NB4 (cell line): ENCODE measurements around the gene PIGL.

Experiments
- DNase-seq: peaks from one replicate; pipeline ENCODE4 v3.0.0; 2010; ENCODE audit warnings: low read depth
- H3K4me3 ChIP-seq: one replicate; pipeline ENCODE4 v1.5.1; 2011; ENCODE audit warnings: mild to moderate bottlenecking, low read depth, low read length, moderate library complexity
- MAX ChIP-seq: IDR thresholded peaks from 2 replicates; pipeline ENCODE4 v1.6.1; 2011; ENCODE audit warnings: low read depth, low read length
- MYC ChIP-seq: IDR thresholded peaks from 2 replicates; pipeline ENCODE4 v1.6.1; 2011; ENCODE audit warnings: low read depth, low read length
- POLR2A ChIP-seq: IDR thresholded peaks from 2 replicates; pipeline ENCODE4 v1.6.1; 2011; ENCODE audit warnings: mild to moderate bottlenecking; ENCODE audit not compliant: insufficient read length; ENCODE audit errors: extremely low read depth
- TF ChIP-seq, protein P1 (sequence below): IDR thresholded peaks from one replicate; pipeline ENCODE4 v1.5.1; 2012; ENCODE audit warnings: low read depth, low read length

Gene PIGL

DNA sequence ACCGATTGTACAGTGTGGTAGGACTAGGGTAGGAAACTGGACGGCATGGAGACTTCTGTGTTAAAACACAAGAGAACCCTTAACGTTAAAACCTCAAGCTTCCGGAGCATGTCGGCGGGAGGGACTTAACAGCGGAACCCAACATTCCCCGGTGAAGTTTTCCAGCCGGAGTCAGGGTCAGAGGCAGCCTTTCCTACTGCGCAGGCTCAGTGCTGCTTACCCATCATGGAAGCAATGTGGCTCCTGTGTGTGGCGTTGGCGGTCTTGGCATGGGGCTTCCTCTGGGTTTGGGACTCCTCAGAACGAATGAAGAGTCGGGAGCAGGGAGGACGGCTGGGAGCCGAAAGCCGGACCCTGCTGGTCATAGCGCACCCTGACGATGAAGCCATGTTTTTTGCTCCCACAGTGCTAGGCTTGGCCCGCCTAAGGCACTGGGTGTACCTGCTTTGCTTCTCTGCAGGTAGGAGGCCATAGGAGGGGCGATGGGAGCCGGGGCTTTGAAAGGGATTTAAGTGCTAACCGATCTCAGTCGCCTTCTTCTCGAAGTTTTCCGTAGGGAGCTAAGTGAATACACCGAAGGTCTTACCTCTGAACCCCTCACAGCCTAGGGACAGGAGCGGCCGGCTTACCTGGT lies at the start of gene PIGL:
PIGL (plus strand) TSS at position 209 of the 634 bp plus-strand sequence; CDS start at position 226, 17 bp downstream.
- DNase-seq: peak; percentile 99
- peak within 1 kb of the TSS; percentile 82 for H3K4me3 ChIP-seq
- TF ChIP-seq MAX: peak; percentile 85
- TF ChIP-seq, protein P1, sequence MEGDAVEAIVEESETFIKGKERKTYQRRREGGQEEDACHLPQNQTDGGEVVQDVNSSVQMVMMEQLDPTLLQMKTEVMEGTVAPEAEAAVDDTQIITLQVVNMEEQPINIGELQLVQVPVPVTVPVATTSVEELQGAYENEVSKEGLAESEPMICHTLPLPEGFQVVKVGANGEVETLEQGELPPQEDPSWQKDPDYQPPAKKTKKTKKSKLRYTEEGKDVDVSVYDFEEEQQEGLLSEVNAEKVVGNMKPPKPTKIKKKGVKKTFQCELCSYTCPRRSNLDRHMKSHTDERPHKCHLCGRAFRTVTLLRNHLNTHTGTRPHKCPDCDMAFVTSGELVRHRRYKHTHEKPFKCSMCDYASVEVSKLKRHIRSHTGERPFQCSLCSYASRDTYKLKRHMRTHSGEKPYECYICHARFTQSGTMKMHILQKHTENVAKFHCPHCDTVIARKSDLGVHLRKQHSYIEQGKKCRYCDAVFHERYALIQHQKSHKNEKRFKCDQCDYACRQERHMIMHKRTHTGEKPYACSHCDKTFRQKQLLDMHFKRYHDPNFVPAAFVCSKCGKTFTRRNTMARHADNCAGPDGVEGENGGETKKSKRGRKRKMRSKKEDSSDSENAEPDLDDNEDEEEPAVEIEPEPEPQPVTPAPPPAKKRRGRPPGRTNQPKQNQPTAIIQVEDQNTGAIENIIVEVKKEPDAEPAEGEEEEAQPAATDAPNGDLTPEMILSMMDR: no peak
- peak; percentile 95 for TF ChIP-seq MYC
- peak; percentile 97 for TF ChIP-seq POLR2A

DNA sequence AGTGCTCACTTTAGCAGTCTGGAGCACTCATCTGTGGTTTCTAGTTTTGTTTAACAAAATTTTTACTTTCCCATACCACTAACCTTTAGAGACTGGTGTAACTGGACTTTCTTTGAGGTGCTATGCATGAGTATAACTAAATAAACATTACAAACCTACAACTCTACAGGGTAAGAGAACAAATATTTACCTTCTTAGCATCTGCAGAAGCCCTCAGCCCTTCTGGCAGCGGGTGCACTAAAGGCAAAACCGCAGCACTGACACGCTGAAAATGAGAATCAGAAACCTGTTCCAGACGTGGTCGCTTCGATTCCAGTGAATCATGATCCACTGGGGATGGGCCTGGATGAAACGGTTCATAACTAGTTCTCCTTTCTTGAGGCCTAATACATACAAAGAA lies 45.4 kb upstream of the PIGL start:
- no peak overlapping the region for H3K4me3 ChIP-seq
- no peak for DNase-seq
- TF ChIP-seq POLR2A (no peak), MAX (no peak), MYC (no peak)
- TF ChIP-seq, protein P1: no peak

- H3K4me3 ChIP-seq: no peak overlapping the region
- DNase-seq: no peak
- TF ChIP-seq, protein P1: no peak
- no peak for TF ChIP-seq MYC
- TF ChIP-seq MAX: no peak
- no peak for TF ChIP-seq POLR2A
These were observed 38.2 kb upstream of the PIGL start for GRCh38 chr17:16178836-16179235.

DNA sequence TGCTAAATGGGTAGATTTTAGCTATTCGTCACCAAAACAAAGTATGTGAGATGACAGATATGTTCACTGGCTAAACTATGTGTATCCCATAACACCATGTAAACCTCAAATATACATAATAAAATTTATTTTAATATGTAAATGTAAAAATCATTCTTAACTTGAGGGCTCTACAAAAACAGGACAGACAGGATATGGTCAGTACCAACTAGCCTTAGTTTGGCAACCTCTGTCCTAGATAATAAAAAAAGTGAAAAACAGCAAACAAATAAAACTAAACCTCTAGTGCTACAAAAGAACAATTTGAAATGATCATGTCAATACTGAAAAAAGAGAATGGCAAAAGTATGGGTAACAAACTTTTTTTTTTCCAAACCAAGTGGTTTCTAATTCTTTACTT lies 35.4 kb upstream of the PIGL start:
- TF ChIP-seq, protein P1: no peak
- TF ChIP-seq POLR2A (no peak), MAX (no peak), MYC (no peak)
- no peak for DNase-seq
- no peak overlapping the region for H3K4me3 ChIP-seq

- no peak overlapping the region for H3K4me3 ChIP-seq
- DNase-seq: no peak
- TF ChIP-seq POLR2A (no peak), MYC (no peak), MAX (no peak)
- TF ChIP-seq, protein P1: no peak
These were observed 29.4 kb upstream of the PIGL start for GRCh38 chr17:16187642-16188041.
